ENCODE results near the gene SLC37A3.

DNA sequence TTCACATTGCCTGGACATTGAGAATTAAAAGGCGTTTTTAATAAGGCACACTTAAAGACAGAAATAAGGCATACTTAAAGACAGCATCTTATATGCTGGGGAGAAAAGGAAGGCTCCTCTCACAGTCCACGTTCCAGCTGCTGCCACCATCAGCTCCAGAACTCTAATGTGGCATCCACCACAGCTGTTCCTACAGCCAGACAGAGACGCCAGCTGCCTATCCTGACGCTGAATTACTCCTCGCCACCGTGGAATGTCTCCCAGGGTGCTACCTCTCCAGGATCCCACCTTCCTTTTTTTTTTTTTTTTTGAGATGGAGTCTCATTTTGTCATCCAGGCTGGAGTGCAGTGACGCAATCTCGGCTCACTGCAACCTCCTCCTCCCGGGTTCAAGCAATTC is 30.8 kb downstream of the SLC37A3 start:
- no peak for TF ChIP-seq POLR2A (IDR thresholded peaks at IDR 0.05)
- TF ChIP-seq, protein P1, sequence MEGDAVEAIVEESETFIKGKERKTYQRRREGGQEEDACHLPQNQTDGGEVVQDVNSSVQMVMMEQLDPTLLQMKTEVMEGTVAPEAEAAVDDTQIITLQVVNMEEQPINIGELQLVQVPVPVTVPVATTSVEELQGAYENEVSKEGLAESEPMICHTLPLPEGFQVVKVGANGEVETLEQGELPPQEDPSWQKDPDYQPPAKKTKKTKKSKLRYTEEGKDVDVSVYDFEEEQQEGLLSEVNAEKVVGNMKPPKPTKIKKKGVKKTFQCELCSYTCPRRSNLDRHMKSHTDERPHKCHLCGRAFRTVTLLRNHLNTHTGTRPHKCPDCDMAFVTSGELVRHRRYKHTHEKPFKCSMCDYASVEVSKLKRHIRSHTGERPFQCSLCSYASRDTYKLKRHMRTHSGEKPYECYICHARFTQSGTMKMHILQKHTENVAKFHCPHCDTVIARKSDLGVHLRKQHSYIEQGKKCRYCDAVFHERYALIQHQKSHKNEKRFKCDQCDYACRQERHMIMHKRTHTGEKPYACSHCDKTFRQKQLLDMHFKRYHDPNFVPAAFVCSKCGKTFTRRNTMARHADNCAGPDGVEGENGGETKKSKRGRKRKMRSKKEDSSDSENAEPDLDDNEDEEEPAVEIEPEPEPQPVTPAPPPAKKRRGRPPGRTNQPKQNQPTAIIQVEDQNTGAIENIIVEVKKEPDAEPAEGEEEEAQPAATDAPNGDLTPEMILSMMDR (IDR thresholded peaks at IDR 0.05) = no peak
